HG02885 (cell line): ENCODE results near the gene ALKBH8.
"Not testable (repeated sequence)": the region's sequence is repeated elsewhere in the genome, so short reads cannot be mapped to it uniquely, and the experiment has no call there.

Experiments
- ATAC-seq: cut with Tn5 transposase; IDR thresholded peaks from one replicate; pipeline ENCODE4 v1.9.1; 2021; ENCODE audit warnings: mild to moderate bottlenecking; ENCODE audit not compliant: unreplicated experiment, poor library complexity

The ALKBH8 gene

GRCh38 chr11:107577346-107577711 lies 11.8 kb upstream of the ALKBH8 start:
- no peak for ATAC-seq

- ATAC-seq, result peak; percentile 52
Observed at GRCh38 chr11:107576497-107577345, 11.2 kb upstream of the ALKBH8 start.

GRCh38 chr11:107573438-107573837 lies 7.9 kb upstream of the ALKBH8 start:
- no peak for ATAC-seq

GRCh38 chr11:107570015-107570414 lies 4.5 kb upstream of the ALKBH8 start:
- ATAC-seq, result no peak

GRCh38 chr11:107567739-107568335 lies 2.3 kb upstream of the ALKBH8 start:
- ATAC-seq, result peak; percentile 30

- ATAC-seq, result no peak
Observed at GRCh38 chr11:107566569-107566968, 1.0 kb upstream of the ALKBH8 start.

- peak; percentile 1 for ATAC-seq
Observed at GRCh38 chr11:107565955-107566501, 493 bp upstream of the ALKBH8 start.

GRCh38 chr11:107564877-107565218 lies 687 bp downstream of the ALKBH8 start:
- ATAC-seq, result no peak

- ATAC-seq, result peak; percentile 37
Observed at GRCh38 chr11:107563702-107564101, 1.8 kb downstream of the ALKBH8 start.

GRCh38 chr11:107562647-107563208 lies 2.8 kb downstream of the ALKBH8 start:
- ATAC-seq, result no peak

GRCh38 chr11:107561688-107562087 lies 3.8 kb downstream of the ALKBH8 start:
- no peak for ATAC-seq

- ATAC-seq, result no peak
Observed at GRCh38 chr11:107550304-107550703, 15.2 kb downstream of the ALKBH8 start.

GRCh38 chr11:107549954-107550285 lies 15.6 kb downstream of the ALKBH8 start:
- ATAC-seq, result no peak

- no peak for ATAC-seq
Observed at GRCh38 chr11:107549253-107549953, 16.1 kb downstream of the ALKBH8 start.

GRCh38 chr11:107547961-107548360 lies 17.6 kb downstream of the ALKBH8 start:
- no peak for ATAC-seq

GRCh38 chr11:107545101-107545514 lies 20.4 kb downstream of the ALKBH8 start:
- no peak for ATAC-seq

GRCh38 chr11:107538821-107539220 lies 26.7 kb downstream of the ALKBH8 start:
- ATAC-seq, result no peak

- ATAC-seq, result no peak
Observed at GRCh38 chr11:107538239-107538638, 27.3 kb downstream of the ALKBH8 start.

GRCh38 chr11:107537155-107537554 lies 28.4 kb downstream of the ALKBH8 start:
- ATAC-seq, result not testable (repeated sequence)

- no peak for ATAC-seq
Observed at GRCh38 chr11:107526197-107526596, 39.3 kb downstream of the ALKBH8 start.

GRCh38 chr11:107508858-107509244 lies 56.7 kb downstream of the ALKBH8 start:
- no peak for ATAC-seq
